IPS-18c (cell line): Measurements from ENCODE around the gene ZNF397.

Experiments used
- H3K4me3 ChIP-seq: 2 replicates; pipeline ENCODE4 v1.7.0; 2013; ENCODE audit warnings: low read depth, mild to moderate bottlenecking, low read length, moderate library complexity; ENCODE audit not compliant: insufficient read depth
- H3K9me3 ChIP-seq: one replicate; pipeline ENCODE4 v1.6.1; 2013; ENCODE audit warnings: mild to moderate bottlenecking, low read length, moderate library complexity; ENCODE audit not compliant: control insufficient read depth, insufficient read depth

ZNF397 gene

DNA sequence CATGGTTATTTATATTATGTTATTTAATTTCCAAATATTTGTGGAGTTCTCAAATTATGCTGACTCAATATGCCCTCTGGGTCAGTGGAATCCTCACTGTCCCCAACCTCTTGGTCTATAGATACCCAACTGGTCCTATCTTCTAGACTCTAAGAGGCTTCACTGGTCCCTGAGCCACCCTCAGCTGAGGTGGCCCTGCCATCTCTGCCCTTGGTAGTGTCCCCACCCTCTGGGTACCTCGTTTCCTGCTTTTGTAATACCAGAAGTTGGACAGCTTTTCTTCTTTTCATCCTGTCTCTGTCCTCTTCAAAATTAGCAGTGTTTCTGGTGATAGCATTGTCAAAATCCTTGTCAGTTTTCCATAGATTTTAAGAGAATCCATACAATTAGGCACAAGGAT is 37.3 kb downstream of the ZNF397 start:
- H3K4me3 ChIP-seq, result no peak overlapping the region
- H3K9me3 ChIP-seq, result peaks cover 2% of the 10 kb centered on the region

DNA sequence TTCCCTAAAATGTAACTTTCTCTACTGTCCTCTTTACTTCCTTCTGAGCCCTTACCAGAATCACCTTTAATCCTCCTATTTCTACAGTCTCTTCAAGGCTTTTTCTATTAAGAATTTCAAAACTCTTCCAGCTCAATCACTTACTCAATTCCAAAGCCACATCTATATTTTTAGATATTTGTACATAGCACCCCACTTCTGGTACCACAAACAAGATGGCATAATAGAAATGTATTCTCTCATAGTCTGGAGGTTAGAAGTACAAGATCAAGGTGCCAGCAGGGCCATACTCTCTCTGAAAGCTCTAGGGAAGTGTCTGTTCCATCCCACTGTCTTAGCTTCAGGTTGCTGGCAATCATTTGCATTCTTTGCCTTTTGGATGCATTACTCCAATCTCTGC is 38.1 kb downstream of the ZNF397 start:
- H3K4me3 ChIP-seq, result no peak overlapping the region
- H3K9me3 ChIP-seq, result peaks cover 2% of the 10 kb centered on the region

DNA sequence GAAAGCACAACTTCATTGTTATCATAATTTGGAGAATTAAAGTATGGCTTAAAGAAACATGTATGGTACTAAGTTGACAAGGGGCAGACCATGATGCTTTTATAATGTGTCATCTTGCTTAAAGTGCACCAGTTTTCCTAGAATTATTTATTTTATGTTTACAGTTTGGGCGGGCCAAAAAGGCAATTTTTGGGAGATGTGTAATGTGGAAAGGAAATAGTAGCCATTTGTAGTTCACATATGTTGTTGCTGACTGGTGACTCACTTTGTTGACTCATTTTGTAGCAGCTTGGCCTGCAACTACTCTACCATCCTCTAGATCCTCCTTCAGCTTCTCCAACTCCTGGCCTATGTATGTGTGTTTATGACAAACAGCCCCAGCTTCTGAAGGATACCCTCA is 41.5 kb downstream of the ZNF397 start:
- Histone ChIP-seq H3K4me3 (no peak overlapping the region), H3K9me3 (peaks cover 10% of the 10 kb centered on the region)

DNA sequence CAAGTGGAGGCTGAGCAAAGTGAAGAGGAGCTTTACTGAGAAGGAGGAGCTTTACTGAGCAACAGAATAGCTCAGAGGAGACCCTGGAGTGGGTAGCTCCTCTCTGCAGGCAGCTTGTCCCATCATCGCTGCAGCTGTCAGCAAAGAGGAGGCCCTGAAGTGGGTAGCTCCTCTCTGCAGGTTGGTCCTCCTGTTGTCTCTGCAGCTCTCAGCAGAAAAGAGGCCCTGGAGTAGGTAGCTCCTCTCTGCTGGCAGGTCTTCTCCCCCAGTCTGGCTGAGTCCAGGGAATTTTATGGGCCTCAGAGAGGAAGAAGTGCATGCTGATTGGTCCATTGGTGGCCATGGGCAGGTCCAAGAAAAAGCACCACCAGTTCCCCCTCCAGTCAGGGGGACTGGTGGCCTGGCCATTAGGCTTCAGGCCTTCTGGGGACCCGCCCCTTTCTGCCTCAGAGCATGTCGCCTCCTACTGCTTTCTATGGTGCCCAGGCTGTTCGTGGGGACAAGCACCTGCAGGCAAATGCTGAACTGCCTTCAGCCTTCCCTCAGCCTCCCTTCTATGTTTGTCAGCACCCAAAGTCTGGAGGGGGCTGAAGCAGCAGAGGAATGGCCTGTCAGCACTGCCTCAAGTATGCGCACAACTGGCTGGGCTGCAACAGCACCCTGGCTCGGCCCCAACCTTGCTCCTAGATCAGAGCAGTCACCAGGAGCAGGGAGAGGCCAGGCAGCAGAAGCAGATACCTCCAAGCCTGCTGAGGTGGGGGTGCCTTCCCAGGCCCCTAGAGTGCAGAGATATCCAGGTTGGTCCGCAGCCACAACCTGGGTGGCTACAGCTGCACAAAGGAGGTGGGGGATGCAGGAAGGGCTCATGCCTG is 43.3 kb downstream of the ZNF397 start:
- peaks cover 9% of the 10 kb centered on the region for H3K9me3 ChIP-seq
- H3K4me3 ChIP-seq, result no peak overlapping the region; the same call in 1 of the 2 replicates

DNA sequence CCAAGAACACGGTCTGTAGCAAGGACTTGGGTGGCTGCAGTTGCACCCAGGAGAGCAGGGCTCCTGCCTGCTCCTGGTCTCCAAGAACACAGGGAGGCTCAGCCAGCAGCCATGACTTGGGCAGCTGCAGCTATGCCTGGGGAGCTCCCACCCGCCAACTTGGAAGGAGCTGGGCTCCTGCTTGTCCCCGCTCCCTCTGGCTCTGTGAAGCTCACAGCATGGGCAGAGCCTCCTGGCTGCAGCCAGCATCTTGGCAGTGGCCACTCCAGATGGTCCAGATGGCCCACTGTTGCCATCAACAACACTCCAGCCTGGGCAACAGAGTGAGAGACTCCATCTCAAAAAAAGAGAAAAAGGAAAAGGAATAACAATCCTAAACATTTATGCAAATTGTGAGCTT is 44.0 kb downstream of the ZNF397 start:
- Histone ChIP-seq H3K9me3 (peaks cover 7% of the 10 kb centered on the region), H3K4me3 (no peak overlapping the region; the same call in 1 of the 2 replicates)

DNA sequence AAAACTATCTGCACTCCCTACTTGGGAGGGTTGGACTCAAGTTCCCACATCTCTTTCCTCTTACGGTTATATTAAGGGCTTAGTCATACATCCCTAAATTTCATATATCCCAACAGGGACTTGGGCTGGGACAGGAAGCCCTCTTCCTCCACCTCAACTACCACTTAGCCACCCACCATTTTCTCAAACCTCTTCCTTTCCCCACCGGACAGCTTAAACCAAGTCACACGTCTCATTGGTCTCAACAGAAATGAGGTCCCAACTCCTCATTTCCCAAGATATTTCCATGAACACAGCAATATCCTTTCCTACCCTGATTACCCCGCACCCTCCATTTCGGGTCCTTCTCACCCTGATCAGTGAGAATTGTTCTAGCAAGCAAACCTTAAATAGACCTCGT is 48.5 kb downstream of the ZNF397 start:
- H3K4me3 ChIP-seq, result peak overlapping the region; percentile 94
- peaks cover 7% of the 10 kb centered on the region for H3K9me3 ChIP-seq

DNA sequence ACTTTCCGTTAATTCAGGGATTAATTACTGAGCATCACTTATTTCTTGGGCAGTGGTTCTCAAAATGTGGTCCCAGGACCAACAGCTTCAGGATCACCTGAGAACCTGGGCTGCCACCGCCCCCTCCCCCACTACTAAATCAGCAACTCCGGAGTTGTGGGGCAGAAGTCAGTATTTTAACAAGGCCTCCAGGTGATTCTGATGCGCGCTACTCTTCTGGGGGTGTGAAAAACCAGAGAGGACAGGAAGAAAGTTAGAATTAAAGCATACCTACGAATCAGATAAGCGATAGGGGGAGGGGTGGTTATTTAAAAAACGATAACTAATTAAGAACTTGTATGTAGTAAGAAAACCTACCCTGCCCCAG is 48.9 kb downstream of the ZNF397 start:
- Histone ChIP-seq H3K9me3 (peaks cover 3% of the 10 kb centered on the region), H3K4me3 (peak overlapping the region; percentile 94)

DNA sequence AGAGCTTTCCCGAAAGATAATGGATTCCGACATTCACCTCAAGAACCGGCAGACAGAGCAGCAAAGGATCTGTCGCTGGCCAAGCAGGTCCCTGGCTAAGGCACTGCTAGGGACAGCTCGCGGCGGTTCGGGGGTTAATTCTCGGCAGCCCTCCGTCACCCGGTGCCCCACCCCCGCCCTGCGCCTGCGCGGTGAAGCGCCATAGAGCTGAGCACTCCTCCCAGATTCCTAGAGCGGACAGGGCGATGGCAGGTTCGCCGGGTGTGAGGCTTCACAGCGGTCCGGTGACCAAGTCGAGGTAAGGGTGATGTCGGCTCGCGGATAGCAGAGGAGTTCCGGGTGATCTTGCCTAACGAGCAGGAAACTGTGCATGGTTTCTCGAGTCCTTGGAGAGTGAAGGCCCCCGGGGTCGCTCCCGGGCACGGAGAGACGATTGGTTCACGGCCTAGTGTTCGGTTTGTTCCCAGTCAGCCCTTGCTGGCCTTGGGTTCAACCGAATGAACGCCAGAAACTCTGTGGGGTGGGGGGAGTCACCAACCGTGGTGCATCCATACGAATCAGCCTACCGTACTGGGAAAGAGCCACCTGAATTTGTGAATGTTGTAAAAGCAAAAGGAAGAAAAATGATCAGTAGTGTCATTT is 49.4 kb downstream of the ZNF397 start, which contains the start of gene ZSCAN30:
Gene ZSCAN30 (minus strand): TSS at position 136 of the 642 bp plus-strand sequence. CDS start 25,877 bp downstream, outside the sequence.
- Histone ChIP-seq H3K4me3 (peak within 1 kb of the TSS; percentile 94), H3K9me3 (no peaks in the 10 kb centered on the region)

DNA sequence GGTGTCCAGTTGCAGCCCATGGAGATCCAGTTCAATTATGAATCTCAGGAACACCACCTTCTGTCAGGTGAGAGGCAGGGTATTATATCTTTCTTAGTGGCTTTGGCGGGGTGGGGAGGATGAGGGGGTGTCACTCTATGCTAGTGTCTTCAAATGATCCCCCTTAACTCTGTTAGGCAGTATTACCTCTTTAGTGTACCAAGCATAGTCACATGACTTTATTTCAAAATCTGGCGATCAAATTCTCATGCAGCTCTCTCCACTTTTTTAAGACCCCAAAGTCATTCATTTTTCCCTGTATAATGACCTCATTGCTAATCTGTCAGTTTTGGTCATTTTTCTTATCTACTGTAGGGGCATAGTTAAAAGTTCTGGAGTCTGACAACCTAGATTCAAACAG is 50.3 kb downstream of the ZNF397 start:
- Histone ChIP-seq H3K9me3 (no peaks in the 10 kb centered on the region), H3K4me3 (peak overlapping the region; percentile 94; the same call in 1 of the 2 replicates)

DNA sequence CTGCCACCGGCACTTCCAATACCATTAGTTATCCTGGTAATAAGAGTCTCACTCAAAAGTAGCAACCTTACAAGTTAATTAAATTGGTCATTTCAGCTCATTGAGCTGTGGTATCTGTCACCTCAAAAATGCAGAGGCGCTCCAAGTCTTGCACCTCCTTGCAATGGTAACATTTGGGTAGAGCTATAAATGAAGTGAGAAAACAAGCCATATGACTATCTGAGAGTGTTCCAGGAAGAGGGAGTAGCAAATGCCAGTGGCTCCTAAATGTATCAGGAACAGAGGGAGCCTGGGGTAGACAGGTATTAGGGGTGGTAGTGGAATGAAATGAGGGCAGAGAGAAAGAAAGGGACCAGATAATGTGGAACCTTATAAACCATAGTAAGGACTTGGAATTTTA is 55.2 kb downstream of the ZNF397 start:
- H3K4me3 ChIP-seq, result no peak overlapping the region
- H3K9me3 ChIP-seq, result no peaks in the 10 kb centered on the region

DNA sequence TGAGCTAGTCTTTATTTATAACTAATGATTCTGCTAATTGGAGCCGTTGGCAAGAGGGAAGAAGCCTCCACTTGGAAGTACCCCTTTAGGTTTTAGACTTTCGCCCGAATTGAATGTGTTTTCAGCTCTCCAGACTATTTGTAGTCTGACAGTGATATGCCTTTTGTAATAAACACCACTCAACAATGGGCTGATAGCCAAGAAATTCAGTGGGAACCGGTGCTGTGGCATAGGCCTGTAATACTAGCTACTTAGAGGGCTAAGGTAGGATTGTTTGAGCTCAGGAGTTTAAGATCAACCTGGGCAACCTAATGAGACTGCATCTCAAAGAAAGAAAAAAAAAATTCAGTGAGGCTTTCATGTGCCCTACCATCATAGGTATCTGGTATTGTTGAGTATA is 62.8 kb downstream of the ZNF397 start:
- Histone ChIP-seq H3K9me3 (peaks cover 5% of the 10 kb centered on the region), H3K4me3 (no peak overlapping the region)

DNA sequence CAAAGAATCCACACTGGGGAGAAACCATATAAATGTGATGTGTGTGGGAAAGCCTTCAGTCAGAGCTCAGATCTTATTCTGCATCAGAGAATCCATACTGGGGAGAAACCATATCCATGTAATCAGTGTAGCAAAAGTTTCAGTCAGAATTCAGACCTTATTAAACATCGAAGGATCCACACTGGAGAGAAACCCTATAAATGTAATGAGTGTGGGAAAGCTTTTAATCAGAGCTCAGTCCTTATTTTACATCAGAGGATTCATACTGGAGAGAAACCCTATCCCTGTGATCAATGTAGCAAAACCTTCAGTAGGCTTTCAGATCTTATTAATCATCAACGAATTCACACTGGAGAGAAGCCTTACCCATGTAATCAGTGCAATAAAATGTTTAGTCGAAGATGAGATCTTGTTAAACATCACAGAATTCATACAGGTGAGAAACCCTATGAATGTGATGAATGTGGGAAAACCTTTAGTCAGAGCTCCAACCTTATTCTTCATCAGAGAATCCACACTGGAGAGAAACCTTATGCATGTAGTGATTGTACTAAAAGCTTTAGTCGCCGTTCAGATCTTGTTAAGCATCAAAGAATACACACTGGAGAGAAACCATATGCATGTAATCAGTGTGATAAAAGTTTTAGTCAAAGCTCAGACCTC is 65.9 kb downstream of the ZNF397 start:
- Histone ChIP-seq H3K4me3 (no peak overlapping the region), H3K9me3 (peaks cover 5% of the 10 kb centered on the region)
